Measurements from ENCODE around the gene OSCAR.

DNA sequence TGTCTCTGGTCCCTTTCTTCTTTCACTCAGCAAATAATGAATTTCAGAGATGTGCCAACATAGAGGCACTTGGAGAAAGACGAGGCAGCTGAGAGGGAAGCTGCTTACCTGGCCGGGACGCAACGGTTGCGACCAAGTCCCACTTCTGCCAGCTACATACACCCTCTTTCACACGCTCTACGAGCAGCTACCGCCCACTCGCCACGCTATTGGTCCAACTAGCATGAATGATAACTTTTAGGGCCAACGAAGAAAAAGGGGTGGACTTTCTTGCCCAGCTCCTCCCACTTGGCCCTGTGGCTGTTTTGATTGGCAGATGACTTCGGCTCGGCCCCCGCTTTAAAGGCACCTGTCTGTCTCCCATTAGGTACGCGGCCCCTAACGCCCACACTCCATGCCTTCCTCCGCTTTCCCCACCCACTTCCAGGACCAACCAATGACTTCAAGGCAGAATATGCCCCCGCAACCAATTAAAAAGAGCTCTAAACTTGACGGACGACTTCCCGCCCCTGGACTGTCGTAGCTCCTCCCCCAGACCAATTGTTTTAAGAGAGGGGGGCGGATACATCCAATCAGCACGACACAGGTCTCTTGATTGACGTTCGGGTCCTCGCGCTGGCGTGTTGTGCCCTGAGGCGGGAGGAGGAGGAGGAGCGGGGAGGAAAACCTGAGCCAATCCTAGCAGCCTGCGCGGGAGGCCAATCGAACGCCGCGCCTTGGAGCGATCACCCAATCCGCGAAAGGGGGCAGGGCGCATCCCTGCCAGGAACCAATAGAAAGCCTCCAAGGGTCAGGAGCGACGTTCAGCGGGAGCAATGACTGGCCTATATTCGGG is 36.5 kb upstream of the OSCAR start:
- TF ChIP-seq EZH2 (IDR thresholded peaks at IDR 0.05; ENCODE audit: borderline replicate concordance, low read length) = no peak
- TF ChIP-seq, protein P1, sequence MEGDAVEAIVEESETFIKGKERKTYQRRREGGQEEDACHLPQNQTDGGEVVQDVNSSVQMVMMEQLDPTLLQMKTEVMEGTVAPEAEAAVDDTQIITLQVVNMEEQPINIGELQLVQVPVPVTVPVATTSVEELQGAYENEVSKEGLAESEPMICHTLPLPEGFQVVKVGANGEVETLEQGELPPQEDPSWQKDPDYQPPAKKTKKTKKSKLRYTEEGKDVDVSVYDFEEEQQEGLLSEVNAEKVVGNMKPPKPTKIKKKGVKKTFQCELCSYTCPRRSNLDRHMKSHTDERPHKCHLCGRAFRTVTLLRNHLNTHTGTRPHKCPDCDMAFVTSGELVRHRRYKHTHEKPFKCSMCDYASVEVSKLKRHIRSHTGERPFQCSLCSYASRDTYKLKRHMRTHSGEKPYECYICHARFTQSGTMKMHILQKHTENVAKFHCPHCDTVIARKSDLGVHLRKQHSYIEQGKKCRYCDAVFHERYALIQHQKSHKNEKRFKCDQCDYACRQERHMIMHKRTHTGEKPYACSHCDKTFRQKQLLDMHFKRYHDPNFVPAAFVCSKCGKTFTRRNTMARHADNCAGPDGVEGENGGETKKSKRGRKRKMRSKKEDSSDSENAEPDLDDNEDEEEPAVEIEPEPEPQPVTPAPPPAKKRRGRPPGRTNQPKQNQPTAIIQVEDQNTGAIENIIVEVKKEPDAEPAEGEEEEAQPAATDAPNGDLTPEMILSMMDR (conservative IDR thresholded peaks at IDR 0.05 in 1 of 2, IDR thresholded peaks at IDR 0.05 in 1 of 2; ENCODE audit: extremely low read depth in 1 of 2, insufficient read depth in 1 of 2, low read depth in 1 of 2, low read length in 2 of 2) = no peak

Measured in mammary epithelial cell (primary cell).